Endometrial microvascular endothelial cells (primary cell): Measurements from ENCODE around the gene INHA. TPM values are rescaled to one million over a fixed set of nuclear protein-coding genes. Genes with fewer than 3 reads are reported as not detected.

ENCODE experiments used
- in situ Hi-C: cut with HindIII; loops from 2 replicates; pipeline ENCODE4 v1.10.0; 2017; ENCODE audit warnings: low sequenced_read_pairs, low pct_unique_long_range_greater_than_20kb; ENCODE audit errors: inconsistent ontology term
- total RNA-seq: library from RNA; depleted of rRNA; stranded (reverse); fragments of >200 nt; gene quantifications from one replicate; pipeline ENCODE4 v1.2.3, GENCODE V29; 2015; ENCODE audit errors: inconsistent ontology term

INHA gene
- total RNA-seq, 1 donor from 2014 or later = not detected

- in situ Hi-C loops = no loop called here
Observed at GRCh38 chr2:219598308-219599078, 26.4 kb downstream of the INHA start.

- in situ Hi-C loops = no loop called here
Observed at GRCh38 chr2:219603771-219604170, 31.7 kb downstream of the INHA start.

DNA sequence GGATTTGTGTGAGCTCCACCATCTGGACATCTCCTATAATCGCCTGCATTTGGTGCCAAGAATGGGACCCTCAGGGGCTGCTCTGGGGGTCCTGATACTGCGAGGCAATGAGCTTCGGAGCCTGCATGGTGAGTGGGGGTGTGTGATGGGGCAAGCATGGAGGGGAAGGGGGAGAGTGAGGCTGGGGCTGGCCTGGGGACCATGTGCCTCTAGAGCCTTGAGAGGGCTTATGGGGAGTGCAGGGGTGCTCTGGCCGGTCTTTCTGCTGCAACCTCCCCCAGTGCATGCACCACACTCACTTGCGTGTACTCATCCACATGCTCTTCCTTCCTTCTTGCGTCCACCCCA lies 33.5 kb downstream of the INHA start:
- in situ Hi-C loops = no loop called here

GRCh38 chr2:219607931-219608330 lies 35.8 kb downstream of the INHA start:
- in situ Hi-C loops = no loop called here

DNA sequence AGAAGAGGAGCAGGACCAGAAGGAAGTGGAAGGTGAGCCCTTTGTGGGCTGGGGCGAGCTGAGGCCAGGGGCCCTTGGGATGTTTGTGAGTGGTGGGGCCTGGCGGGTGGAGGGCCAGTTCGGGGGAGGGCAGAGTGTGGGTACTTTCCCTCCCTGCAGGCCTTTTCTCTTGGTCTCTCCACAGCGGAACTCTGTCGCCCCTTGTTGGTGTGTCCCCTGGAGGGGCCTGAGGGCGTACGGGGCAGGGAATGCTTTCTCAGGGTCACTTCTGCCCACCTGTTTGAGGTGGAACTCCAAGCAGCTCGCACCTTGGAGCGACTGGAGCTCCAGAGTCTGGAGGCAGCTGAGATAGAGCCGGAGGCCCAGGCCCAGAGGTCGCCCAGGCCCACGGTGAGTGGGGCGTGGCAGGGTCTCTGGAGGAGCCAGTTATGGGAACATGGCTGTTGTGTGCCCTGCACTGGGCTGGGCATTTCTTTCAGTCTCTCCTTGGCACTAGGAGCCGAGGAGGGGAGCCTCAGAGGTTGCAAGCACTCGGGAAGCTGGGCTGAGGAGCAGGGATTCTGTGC lies 36.4 kb downstream of the INHA start:
- in situ Hi-C loops = no loop called here

DNA sequence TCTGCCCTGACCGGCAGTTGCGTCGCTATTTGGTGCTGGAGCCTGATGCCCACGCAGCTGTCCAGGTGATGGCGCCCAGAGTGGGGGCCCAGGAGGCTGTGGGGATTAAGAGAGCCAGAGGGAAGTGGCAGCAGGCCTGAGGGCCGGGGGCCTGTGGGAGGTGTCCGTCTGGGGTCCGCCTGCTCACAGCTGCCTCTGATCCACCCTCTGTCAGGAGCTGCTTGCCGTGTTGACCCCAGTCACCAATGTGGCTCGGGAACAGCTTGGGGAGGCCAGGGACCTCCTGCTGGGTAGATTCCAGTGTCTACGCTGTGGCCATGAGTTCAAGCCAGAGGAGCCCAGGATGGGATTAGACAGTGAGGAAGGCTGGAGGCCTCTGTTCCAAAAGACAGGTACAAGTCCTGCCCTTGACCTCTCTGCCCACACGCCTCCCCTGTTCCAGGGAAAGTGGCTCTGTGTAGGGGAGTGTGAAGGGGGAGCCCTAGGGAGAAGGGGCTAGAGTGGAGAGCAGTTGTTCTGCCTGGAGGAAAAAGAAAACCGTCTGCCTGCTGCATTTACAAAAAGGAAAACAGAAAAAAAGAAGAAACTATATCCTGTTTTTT lies 37.1 kb downstream of the INHA start:
- in situ Hi-C loops = no loop called here

GRCh38 chr2:219611306-219611705 lies 39.2 kb downstream of the INHA start:
- in situ Hi-C loops = no loop called here

DNA sequence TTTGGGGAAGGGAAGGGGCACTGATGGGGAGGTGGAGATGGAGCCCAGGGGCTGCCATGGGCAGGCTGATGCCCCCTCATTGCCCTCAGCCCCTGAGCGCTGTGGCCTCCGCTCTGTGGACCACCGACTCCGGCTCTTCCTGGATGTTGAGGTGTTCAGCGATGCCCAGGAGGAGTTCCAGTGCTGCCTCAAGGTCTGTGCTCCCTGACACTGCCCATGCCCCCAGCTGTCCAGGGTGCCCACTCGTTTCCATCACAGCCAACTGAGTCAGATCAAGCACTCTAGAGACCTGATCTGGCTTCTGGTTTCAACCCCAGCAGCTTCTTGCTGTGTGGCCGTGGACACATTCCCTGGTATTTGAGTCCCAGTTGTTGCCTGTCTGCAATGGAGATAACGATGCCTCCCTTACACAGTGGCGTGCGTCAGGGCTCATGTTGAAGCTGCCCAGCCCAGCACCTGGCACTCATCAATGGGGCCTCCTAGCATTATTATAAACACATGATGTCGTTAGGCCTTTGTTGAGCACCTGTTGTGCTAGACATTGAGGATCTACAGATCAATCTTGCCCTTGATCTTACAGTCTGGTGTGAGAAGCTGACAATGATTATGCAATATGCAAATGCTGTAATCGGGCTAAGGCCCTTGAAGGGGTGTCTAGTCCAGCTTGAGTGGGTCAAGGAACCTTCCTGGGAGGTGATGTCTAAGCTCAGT lies 39.9 kb downstream of the INHA start:
- in situ Hi-C loops = no loop called here

DNA sequence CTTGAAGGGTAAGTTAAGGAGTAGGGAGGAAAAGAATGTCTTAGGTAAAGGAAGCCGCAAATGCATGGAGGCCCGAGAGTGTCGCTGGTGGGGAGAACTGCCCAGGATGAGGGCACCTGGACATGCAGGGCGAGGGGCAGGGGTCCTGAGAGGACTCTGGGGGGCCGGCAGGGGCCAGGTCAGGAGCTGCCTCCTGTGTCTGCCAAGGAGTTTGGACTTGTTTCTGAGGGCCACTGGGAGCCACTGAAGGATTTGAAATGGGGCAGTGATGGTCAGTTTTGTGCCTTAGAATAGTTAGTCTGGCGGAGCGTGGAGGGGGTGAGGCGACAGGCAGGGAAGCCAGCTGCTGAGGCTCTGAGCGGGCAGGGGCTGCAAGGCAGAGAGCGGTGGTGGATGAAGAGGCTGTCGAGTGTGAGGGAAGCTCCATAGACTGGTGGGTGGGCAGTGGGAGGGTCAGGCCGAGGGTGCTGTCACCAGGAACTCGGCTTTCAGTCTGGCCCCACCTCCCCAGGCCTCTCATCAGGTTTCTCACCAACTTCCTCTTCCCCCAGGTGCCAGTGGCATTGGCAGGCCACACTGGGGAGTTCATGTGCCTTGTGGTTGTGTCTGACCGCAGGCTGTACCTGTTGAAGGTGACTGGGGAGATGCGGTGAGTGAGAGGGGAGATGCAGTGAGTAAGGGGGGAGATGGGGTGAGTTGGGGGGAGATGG lies 40.6 kb downstream of the INHA start:
- in situ Hi-C loops = no loop called here

- in situ Hi-C loops = no loop called here
Observed at GRCh38 chr2:219613461-219614070, 41.5 kb downstream of the INHA start.

- in situ Hi-C loops = no loop called here
Observed at GRCh38 chr2:219614076-219614860, 42.2 kb downstream of the INHA start.

DNA sequence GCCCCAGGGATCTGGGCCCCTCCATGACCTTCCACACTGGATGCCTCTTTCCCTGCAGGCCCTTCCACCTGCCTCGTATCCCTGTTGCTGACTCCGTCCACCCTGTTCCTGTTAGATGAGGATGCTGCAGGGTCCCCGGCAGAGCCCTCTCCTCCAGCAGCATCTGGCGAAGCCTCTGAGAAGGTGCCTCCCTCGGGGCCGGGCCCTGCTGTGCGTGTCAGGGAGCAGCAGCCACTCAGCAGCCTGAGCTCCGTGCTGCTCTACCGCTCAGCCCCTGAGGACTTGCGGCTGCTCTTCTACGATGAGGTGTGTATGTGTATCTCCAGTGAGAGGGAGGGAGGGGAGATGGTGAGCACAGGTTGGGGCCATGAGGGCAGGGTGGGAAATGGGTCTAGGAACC lies 42.9 kb downstream of the INHA start:
- in situ Hi-C loops = no loop called here

DNA sequence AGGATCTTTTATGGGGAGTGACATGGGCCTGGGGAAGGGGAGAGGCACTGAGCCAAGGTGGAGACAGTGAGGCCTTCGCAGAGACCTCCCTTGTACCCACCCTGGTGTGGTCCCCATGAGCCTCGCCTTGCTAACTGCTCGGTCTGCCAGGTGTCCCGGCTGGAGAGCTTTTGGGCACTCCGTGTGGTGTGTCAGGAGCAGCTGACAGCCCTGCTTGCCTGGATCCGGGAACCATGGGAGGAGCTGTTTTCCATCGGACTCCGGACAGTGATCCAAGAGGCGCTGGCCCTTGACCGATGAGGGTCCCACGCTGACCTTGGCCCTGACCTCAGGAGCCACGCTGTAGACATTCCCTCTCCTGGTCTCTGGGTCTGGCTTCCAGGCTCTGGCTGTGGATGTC lies 43.8 kb downstream of the INHA start:
- in situ Hi-C loops = no loop called here

GRCh38 chr2:219616550-219616949 lies 44.4 kb downstream of the INHA start:
- in situ Hi-C loops = no loop called here

GRCh38 chr2:219618733-219619122 lies 46.6 kb downstream of the INHA start:
- in situ Hi-C loops = no loop called here

DNA sequence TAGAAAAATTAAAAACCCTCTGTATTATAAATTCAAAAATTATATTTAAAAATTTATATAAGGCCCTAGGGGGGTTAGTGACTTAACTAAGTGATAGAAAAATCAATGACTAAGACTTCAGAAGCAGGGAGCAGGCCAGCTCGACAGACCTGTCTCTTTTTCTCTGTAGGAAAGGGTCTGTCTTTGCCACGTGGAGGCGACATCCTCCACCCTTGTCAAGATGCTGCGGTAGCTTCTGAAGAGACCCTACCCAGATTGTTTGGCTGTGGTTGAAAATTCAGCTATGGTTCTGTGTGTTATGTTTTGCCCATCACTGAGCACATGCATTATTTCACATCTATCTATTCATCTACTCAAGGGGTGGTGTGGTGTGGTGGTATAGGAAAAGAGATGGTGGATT lies 47.1 kb downstream of the INHA start:
- in situ Hi-C loops = no loop called here

DNA sequence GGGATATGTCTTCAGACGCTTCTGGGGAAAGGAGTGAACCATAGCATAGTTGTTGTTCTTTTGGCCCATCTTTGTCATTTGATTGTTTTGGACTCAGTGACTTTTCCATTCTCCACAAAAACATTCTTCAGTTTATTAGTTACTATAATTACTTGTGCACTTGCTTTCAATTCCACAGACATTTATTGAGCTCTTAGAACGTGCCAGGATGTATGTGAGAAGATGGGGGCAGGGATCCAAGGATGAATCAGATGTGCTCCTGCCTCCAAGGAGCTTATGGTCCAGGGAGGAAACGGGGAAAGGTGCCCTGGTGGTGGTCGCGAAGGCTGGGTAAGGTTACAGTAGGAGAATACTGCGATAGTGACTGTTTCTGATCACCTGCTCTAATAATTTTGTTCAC lies 48.4 kb downstream of the INHA start:
- in situ Hi-C loops = no loop called here

DNA sequence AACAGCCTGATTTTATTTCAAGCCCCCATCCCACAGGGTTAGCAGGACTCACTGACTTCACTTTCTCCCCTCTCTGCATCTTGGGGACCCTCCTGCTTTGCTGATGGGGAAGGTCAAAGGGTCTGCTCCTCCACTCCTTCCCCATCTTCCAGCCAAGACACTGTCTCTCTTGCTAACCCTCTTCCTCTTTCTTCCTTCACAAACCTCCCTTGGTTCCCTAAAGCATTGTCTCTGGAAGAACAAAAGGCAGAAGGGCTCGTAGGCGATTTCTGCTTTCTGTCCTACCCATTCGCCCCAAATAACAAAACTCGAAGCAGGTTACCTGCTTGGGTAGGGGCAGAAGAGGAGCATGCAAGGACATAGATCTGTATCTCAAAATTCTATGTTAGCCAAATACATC lies 49.8 kb downstream of the INHA start:
- in situ Hi-C loops = no loop called here
